ENCODE measurements around the gene WFS1.

WFS1 gene

GRCh38 chr4:6339818-6340445 is 70.3 kb downstream of the WFS1 start:
- Histone ChIP-seq H3K4me2 (ENCODE audit: low read depth, low read length) (no peak overlapping the region), H3K9ac (ENCODE audit: low read length) (no peak overlapping the region), H3K27ac (ENCODE audit: low read length) (no peak overlapping the region), H3K9me2 (replicated peaks; ENCODE audit: insufficient read depth, low read length) (no peaks in the 10 kb centered on the region), H3K79me2 (ENCODE audit: low read length) (no peaks in the 10 kb centered on the region), H3K4me3 (ENCODE audit: low read length) (no peak overlapping the region), H3K9me3 (replicated peaks; ENCODE audit: insufficient read depth, low read length) (no peaks in the 10 kb centered on the region), H3K4me1 (ENCODE audit: low read length) (peaks cover 13% of the 10 kb centered on the region), H3K27me3 (replicated peaks; ENCODE audit: insufficient read depth, low read length) (peaks cover 91% of the 10 kb centered on the region), H2AFZ (ENCODE audit: low read length) (no peak overlapping the region), H3F3A (ENCODE audit: insufficient read depth, low read length) (no peaks in the 10 kb centered on the region), H3K36me3 (replicated peaks; ENCODE audit: insufficient read depth, low read length) (no peaks in the 10 kb centered on the region), H4K20me1 (ENCODE audit: insufficient read depth, low read length) (no peaks in the 10 kb centered on the region)
- no peak for DNase-seq
- TF ChIP-seq CTCF (IDR thresholded peaks at IDR 0.05; ENCODE audit: low read length): no peak
- no peak for TF ChIP-seq EZH2 (optimal IDR thresholded peaks at IDR 0.05; ENCODE audit: low read depth, low read length)
- no peak for TF ChIP-seq EZH2phosphoT487 (IDR thresholded peaks at IDR 0.05; ENCODE audit: low read length)

DNA sequence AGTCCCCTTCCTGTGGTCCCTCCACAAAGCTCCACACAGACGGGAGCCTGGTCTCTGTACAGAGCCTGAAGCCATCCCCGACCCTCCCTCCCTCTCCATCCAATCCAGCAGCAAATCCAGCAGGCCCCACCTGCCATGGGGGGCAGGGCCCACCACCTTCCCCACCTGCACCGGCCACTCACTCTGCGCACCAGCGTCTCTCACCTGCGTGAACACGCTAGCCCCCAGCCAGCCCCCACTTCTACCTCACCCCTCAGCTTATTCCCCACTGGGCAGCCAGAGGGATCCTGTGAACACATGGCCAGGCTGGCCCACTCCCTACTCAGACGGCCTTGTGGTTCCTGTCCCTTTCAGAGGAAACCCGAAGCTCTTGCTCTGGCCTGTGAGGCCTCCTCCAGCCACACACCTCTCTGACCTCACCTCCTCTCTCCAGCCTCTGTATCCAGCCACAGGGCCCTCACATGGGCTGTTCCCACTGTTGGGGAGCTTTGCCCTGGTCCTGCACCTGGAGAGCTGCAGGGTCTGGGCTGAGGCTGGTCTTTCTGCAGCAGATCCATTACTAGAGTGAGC is 70.9 kb downstream of the WFS1 start:
- H3K4me1 ChIP-seq (ENCODE audit: low read length): peaks cover 13% of the 10 kb centered on the region
- H3K79me2 ChIP-seq (ENCODE audit: low read length): no peaks in the 10 kb centered on the region
- DNase-seq: no peak
- no peaks in the 10 kb centered on the region for H3F3A ChIP-seq (ENCODE audit: insufficient read depth, low read length)
- no peaks in the 10 kb centered on the region for H3K9me3 ChIP-seq (replicated peaks; ENCODE audit: insufficient read depth, low read length)
- TF ChIP-seq EZH2 (optimal IDR thresholded peaks at IDR 0.05; ENCODE audit: low read depth, low read length): no peak
- no peak for TF ChIP-seq EZH2phosphoT487 (IDR thresholded peaks at IDR 0.05; ENCODE audit: low read length)
- no peaks in the 10 kb centered on the region for H4K20me1 ChIP-seq (ENCODE audit: insufficient read depth, low read length)
- no peak overlapping the region for H3K4me2 ChIP-seq (ENCODE audit: low read depth, low read length)
- H3K9ac ChIP-seq (ENCODE audit: low read length): no peak overlapping the region
- no peaks in the 10 kb centered on the region for H3K36me3 ChIP-seq (replicated peaks; ENCODE audit: insufficient read depth, low read length)
- H2AFZ ChIP-seq (ENCODE audit: low read length): no peak overlapping the region
- no peak overlapping the region for H3K4me3 ChIP-seq (ENCODE audit: low read length)
- H3K9me2 ChIP-seq (replicated peaks; ENCODE audit: insufficient read depth, low read length): no peaks in the 10 kb centered on the region
- no peak overlapping the region for H3K27ac ChIP-seq (ENCODE audit: low read length)
- peaks cover 91% of the 10 kb centered on the region for H3K27me3 ChIP-seq (replicated peaks; ENCODE audit: insufficient read depth, low read length)

- Histone ChIP-seq H3K9me2 (replicated peaks; ENCODE audit: insufficient read depth, low read length) (no peaks in the 10 kb centered on the region), H3K4me2 (ENCODE audit: low read depth, low read length) (no peak overlapping the region), H4K20me1 (ENCODE audit: insufficient read depth, low read length) (no peaks in the 10 kb centered on the region), H3K9me3 (replicated peaks; ENCODE audit: insufficient read depth, low read length) (no peaks in the 10 kb centered on the region), H3K4me1 (ENCODE audit: low read length) (peaks cover 13% of the 10 kb centered on the region), H3K36me3 (replicated peaks; ENCODE audit: insufficient read depth, low read length) (no peaks in the 10 kb centered on the region), H3K27me3 (replicated peaks; ENCODE audit: insufficient read depth, low read length) (peaks cover 95% of the 10 kb centered on the region), H3K9ac (ENCODE audit: low read length) (no peak overlapping the region), H3K4me3 (ENCODE audit: low read length) (no peak overlapping the region), H3F3A (ENCODE audit: insufficient read depth, low read length) (no peaks in the 10 kb centered on the region), H2AFZ (ENCODE audit: low read length) (no peak overlapping the region), H3K27ac (ENCODE audit: low read length) (no peak overlapping the region), H3K79me2 (ENCODE audit: low read length) (no peaks in the 10 kb centered on the region)
- no peak for TF ChIP-seq EZH2phosphoT487 (IDR thresholded peaks at IDR 0.05; ENCODE audit: low read length)
- no peak for TF ChIP-seq CTCF (IDR thresholded peaks at IDR 0.05; ENCODE audit: low read length)
- no peak for TF ChIP-seq EZH2 (optimal IDR thresholded peaks at IDR 0.05; ENCODE audit: low read depth, low read length)
- DNase-seq: no peak
Measured at GRCh38 chr4:6341696-6342095, 72.0 kb downstream of the WFS1 start.
